ENCODE results near the gene IFNLR1.
A peak's percentile ranks its signal among the peaks of the same experiment; 100 is the strongest.

IFNLR1 gene

DNA sequence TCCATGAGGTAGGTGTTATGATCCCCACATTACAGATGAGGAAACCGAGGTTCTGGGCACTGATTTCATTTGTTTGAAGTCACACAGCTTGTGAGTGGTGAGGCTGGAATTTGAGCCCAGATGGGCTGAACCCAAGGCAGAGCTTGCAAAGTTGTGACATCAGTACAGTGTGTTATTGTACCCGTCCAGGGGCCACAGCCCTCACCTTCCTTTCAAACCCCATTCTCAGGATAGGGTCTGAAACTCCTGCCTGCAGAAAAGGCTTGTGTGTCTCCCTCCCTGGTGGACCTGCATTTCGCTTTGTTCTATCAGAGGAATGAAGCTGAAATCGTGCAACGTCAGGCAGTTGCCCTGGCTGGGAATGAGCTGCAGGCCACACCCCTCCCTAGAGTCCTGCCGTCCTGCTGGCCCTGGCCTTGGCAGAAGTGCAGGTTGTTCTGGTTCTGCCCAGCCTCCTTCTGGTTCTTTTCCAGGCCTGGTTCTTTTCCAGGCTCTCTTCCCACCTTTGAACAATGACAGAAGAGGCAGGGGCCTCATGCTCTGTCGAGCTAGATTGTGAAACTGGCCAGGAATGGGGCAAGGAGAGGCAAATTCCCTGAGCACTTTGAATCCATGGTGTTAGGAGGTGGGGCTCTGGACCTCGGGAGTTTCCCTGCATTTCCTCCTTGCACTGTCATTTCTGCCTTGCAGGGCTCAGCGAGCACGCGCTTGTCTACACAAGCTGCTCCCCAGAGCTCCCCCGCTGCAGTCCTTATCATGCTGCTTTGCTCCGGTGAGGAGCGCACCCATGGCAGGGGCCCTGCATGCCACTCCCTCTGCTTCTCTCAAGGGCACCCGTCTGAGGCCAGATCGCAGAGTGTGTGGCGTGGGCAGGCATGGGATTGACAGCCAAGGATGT lies 67.0 kb downstream of the IFNLR1 start:
- no peak for DNase-seq

DNA sequence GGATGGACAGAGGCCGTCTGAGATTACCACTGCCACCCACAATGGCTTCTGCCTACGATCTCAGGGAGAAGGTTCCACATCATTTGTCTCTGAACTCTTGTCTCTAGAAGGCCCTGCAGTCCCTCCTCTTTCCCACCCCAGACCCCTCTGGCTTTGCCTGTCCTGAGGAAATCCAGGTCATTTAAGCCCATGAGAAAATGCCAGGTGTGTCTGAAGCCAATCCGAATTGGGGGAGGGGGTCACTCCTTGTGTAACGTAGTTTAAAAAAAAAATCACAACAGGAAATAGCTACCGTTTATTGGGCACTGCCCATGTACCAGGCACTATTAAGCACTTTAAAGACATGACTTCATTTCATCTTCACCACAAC lies 67.6 kb downstream of the IFNLR1 start:
- DNase-seq: no peak

DNA sequence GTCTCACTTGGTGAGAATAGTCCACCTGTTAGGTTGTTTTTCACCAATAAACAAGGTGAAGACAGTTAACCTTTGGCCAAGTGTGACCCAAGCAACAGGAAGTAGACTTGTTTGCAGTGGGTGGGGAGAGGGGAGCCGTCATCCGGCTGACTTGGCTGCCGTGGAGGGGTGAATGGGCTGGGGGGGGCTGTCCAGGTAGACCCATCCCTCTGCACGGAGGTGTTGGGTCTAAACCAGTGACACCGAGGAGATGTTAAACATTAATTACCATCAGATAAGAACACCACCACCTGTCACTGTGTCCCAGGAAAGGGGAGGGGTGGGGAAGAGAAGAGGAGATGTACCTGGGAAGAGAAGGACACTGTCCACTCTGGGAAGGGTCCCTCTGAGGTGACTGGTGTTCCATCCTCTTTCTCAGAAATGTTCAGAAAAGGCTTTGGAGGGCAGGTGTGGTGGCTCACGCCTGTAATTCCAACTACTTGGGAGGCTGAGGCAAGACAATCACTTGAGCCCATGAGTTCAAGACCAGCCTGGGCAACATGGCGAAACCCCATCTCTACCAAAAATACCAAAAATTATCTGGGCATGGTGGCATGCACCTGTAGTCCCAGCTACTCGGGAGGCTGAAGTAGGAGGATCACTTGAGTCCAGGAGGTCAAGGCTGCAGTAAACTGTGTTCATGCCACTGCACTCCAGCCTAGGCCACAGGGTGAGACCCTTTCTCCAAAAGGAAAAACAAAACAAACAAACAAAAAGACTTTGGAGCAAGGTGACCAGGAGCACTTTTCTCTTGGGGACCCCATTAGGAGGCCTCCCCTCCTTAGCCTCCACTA lies 68.5 kb downstream of the IFNLR1 start:
- DNase-seq: no peak

DNA sequence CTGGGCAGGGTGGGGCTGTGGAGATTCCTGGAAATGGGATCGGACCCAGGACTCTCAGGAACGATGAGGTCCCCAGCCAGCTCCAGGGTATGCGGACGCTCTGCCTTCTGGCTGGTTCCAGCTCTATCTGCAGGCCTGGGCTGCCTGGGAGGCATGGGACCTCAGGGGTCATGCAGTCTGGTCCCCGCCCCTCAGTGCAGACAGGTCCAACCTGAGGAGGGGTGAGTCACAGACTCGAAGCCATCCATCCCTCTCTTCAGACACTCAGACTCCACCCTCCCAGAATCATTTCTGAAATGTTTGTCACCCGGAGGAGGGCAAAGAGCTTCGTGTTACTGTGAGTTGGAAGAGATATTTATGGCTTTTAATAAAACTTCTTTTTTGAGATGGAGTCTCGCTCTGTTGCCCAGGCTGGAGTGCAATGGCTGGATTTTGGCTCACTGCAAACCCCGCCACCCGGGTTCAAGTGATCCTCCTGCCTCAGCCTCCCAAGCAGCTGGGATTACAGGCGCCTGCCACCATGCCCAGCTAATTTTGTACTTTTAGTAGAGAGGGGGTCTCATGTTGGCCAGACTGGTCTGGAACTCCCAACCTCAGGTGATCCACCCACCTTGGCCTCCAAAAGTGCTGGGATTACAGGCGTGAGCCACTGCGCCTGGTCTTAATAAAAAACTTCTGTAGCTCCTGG lies 69.2 kb downstream of the IFNLR1 start:
- no peak for DNase-seq

DNA sequence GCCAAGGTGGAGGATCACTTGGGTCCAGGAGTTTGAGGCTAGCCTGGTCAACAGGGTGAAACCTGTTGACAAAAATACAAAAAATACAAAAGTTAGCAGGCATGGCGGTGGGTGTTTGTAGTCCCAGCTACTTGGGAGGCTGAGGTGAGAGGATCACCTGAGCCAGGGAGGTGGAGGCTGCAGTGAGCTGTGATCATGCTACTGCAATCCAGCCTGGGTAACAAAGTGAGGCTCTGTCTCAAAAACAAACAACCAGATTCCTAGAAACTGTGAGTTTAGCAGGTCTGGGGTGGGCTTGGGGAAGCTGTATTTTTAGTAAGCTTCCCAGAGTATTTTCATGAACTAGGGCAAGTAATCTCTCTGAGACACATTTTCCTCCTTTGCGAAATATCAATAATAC lies 70.0 kb downstream of the IFNLR1 start:
- DNase-seq: no peak

DNA sequence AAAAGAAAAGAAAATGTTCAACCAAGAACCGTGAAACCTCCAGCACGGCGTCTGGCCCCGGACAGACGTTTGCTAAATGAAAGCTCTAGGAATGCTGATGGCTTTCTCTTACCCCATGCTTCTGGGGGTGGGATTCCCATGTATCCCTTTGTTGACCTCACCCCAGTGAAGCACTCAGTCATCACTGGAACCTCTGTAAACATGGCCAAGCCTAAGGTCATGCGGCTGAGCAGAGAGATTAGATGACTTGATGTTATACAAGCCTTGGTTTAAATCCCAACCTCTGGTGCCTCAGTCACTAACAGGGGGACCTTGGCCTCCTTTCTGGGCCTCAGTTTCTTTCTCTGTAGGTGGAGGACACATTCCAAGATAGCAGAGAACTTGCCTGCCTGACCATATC lies 72.3 kb downstream of the IFNLR1 start:
- no peak for DNase-seq

DNA sequence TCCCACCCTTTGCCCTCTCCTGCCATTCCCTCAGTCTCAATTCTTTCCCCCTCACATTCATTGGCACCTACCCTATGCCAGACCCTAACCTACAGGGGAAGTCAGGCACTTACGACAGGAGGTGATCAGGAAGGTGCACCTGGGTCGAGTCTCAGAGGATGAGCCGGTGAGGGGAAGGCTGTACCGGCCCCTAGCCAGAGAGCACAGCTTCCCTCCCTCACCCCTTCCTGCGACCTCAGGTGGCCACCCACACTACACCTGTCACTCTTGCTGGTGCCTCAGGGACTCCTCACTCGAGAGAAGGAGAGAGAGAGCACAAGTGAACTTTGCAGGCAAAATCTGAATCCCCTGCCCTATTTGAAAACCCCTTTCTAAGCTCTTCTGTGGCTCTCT lies 73.5 kb downstream of the IFNLR1 start:
- DNase-seq: no peak

DNA sequence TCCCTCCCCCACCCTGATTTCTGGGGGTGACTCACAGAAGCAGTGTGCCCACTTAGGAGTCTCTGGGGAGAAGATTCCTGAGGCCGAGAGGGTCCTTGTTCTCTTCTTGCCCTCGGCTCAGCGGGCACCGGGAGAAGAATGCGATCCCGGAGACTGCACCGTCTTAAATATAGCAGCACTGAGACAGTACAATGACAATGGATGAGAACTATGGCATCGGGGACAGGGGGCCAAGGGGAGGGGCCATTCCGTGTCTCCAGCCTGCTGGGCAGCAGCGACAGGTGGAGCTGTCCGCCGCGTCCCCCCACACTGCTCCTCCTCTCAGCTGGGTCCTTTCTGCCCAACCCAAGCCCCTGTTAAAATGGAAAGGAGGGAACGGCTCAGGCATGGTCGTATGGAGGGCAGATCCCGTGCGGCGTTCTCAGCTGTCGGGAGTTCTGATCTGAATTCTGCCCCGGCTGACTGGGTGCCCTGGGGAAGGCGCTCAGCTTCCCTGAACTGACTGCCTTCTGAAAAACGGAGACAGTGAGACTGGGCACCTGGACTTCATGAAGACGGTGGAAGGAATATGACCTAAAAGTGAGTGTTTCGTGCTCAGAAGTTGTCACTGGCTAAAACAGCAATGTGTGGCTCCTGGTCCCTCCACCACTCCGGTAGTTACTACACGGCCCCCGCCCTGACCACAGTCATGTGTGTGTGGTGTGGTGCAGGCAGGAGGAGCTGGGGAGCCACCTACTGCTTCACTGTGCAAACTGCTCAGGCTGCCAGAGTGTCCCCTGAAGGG lies 74.9 kb downstream of the IFNLR1 start, which contains the start of gene MYOM3:
TSS of gene MYOM3 (minus strand) at position 140 of the 784 bp plus-strand sequence. CDS start 3,499 bp downstream, outside the sequence.
- peak; percentile 76 for DNase-seq

DNA sequence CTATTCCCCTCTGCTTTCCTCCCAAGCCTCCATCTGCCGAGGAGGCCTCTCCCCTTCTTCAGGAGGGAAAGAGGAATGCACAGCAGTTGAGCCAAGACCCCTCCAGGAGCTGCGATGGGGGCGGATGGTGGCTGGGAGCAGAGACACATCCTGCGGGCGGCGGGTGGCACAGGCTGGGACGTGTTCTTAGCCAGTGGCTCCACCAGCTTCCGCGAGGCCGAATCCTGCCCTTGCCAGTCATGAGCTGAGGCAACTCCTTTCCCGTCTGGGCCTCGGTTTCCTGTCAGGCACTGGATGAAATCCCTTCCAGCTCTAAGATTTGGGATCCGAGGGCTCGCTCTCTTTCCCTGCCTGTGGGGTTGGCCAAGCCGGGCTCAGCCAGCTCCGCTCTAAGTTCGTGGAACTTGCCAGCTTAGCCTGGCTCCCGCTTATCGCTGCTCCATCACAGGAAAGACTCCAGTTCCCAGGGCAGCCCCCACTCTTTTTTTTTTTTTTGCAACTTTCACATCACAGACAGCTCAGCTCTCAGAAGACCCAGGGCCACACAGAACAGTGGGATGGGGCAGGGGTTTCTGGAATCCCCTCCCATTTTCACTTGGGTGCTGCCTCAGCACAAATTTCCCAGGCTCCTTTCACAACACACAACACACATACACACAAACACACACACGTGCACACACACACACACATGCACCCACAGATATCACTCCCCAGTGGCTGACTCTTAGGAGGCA lies 75.7 kb downstream of the IFNLR1 start:
- no peak for DNase-seq

DNA sequence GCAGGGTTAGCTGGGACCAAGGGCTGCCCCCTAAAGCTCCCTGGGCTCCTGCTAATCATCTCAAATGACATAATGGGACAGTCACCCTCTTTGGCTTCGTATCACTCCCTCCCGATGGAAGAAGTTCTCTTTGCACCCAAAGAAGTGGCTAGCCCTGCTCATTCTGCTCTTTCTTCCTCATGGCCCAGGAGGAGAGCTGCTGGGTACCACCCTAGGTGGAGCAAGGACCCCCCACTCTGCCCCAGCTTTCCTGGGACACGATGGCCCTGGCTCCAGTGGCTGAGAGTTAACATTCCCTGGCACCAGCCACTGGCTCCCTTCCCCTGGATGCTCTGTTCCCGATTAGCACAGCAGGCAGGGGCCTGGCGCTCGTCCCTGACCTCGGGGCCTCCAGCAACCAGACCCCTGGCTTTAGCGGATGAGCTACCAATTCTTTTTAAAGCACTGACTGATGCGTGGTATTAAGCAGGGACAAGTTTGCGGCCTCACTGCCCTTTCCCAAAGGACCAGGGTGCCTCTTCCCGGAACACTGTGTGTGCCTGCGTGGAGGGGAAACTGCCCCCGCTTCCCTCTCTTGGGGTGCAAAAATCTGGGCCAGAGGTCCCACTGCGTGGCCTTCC lies 76.3 kb downstream of the IFNLR1 start:
- no peak for DNase-seq

DNA sequence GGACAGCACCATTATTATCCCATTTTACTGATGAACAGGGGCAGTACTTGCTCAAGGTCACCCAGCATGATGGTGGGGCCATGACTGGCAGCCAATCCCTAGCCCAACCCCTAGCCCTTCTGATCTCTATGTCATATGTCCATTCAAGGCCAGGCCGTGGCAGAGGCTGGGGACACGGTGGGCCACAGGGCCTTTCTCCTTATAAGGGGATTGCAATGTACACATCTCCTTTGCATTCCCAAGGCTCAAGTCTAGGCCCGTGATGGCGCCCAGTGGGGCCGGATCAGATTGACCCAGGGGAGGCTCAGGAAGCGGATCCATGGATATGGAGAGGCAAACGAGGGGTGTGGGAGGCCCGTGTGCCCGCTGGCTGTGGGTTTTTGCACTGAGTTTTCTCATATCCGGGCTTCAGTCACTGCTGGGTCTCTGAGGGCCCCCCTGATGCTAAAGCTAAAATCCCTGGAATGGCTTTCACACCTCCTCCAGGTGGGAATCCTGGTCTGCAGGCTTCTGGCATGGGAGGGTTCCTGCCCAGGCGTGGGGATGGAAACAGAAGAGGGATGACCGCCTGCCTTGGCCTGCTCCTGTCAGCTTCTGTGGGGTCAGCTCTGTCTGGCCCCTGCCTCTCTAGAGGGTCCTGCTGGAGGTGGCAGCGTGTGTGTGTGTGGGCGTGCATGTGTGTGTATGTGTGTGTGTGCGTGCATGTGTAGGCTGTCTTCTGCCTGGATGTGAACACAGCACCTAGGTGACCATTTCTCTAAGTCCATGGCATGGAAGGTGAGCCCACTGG lies 77.2 kb downstream of the IFNLR1 start:
- no peak for DNase-seq

DNA sequence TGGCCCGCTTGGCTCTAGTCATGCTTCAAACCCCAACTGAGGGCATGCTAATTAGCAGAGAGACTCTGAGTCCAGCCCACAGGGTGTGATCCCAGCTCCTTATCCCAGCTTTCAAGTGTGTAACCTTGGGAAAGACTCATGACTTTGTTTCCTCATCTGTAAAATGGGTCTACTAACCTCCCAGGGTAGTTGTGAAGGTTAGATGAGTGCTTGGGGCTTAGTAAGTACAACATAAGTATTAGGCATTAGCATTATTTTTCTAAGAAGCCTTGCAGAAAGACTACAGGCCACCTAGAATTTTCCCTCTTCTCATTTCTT lies 78.0 kb downstream of the IFNLR1 start:
- no peak for DNase-seq

DNA sequence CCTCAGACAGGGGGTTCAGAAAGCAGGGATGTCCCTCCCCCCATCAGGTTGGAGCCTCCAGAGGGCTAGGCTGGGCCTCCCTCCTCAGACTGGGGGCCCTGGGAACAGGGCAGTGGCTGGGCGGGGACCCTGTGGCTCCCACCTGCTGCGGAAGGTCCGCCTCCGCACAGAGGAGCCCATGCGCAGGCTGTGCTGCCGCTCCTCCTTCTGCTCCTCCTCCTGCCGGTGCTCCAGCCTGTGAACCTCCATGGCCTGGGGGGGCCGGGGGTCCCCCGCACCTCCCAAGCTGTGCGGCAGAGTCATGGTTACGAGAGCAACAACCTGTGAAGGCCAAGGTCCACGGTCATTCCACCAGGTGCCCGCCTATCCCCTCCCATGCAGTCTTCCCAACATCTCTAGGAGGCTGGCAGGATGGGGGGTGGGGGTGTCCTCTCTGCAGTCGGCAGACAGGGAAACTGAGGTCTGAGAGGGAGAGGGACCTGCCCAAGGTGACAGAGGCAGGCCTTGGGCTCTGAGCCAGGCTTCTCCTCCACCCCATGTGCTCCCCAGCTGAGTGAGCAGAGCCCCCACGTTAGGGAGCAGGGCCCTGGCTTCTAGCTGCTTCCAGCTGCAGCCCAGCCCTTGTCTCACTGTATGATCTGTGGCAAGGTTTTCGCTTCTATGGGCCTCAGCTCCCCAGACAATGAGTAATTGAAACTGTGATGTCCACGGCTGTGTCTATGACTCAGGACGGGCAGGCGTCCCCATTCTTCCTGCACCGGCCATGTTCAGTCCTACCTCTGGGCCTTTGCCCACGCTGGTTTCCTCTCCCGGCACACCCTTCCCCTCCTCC lies 78.5 kb downstream of the IFNLR1 start:
- DNase-seq: peak; percentile 39

DNA sequence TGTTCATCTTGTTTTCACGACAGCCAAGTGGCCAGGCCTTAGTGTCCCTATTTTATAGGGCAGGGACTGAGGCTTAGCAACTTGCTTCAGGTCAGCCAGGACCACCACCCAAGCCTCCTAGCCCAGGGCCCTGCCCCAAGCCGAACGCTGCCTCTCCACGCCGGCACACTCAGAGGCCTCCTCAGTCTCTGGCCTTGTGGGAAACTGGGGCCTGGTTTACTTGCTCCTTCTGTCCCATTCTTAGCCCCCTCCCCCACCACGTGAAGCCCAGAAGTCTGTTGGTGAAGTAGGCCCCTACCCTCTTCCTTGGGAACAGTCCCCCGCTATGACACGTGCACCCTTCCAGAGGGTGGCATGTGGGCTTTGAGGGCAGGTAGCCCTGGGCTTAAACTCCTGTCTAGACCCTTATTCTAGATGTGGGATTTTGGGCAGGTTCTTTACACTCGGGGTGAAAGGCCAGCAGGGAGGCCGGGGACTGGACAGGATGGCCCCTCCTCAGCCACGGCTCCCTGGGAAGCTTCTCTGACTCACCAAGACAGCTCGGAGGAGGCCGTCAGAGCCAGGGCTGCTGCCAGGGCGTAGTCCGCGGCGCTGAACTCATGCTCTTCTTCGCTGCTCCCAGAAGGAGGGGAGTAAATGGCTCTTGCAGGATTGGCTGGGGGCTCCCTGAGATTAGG lies 79.5 kb downstream of the IFNLR1 start:
- DNase-seq: no peak

DNA sequence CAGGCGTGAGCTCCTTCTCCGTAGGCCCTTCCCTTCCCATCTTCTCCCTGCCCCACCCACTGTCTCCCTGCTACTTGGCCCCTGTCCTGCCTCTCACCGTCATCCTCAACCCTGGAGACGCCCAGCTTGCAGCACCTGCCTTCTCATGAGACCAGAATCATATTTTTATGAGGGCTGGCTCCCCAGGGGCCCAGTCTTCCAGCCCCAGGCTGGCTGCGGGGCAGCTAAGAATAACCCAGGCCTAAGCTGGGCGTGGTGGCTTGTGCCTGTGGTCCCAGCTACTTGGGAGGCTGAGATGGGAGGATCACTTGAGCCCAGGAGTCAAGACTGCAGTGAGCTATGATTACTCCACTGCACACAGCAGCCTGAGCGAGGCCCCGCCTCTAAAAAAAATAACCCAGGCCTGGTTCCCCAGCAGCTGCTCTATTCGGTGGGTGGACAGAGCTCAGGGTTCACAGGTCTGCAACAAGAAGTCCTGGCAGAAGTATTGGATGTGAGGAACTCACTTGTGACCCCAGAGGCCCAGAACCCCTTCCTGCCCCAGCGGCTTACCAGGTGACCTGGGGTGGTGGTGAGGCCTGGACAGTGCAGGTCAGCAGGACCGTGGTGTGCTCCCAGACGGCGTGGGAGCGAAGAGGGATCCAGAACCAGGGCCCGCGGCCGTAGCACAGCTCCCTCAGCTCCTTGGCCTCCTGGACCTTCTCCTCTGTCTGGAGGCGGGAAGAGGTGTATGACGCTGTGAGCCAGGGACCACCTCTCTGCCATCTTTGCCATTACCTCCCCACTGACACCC lies 81.5 kb downstream of the IFNLR1 start:
- DNase-seq: no peak

DNA sequence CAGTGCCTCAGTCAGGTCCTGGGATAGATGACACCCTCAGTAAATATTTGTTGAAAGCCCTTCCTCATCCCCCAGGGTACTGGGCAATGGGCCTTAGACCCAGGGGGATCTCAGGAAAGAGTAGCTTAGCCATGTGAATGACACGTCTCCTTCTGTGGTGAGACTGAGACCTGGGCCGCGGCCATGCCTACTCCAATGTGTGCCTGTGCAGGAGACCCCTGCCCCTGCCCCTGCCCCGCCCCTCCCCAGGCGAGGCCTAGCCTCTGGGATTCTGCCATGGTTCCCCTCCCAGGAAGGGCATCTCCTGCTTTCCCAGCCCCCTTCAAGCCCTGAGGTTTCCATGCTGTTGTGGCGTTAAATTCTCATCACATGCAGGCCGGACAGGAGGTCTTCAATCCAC lies 82.2 kb downstream of the IFNLR1 start:
- DNase-seq: no peak
